Body of pancreas (tissue), 4 donors: ENCODE results near the gene VPS37B.

Source experiments
- CTCF ChIP-seq, 7 experiments: fragments of 450-650 bp in 4 of 7; fragments of 200-600 bp in 3 of 7; sonication (generic) in 3 of 7; IDR thresholded peaks; one replicate each; pipeline ENCODE4 v1.5.1; 2016 to 2019; ENCODE audit warnings: antibody characterized with exemption in 7 of 7
- POLR2A ChIP-seq, 3 donors: fragments of 450-650 bp; IDR thresholded peaks; one replicate each; pipeline ENCODE4 v1.6.1; 2016; ENCODE audit warnings: antibody characterized with exemption in 3 of 3, mild to moderate bottlenecking in 2 of 3

DNA sequence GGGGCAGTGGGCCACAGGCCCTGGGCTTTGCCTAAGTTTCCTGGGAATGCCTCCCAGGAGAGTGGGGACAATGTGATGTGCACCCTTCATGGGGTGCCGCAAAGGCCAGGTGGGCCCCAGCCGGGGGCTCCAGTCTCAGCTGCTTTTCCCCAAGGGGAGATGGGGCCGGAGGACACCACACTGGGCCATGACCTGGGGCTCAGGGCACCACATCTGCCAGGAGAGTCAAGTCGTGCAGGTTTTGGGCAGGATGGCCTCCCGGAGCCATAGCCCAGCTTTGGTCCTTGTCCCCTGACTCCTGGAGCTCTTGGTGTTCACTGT is 48.4 kb downstream of the VPS37B start:
- TF ChIP-seq CTCF (IDR thresholded peaks at IDR 0.05) (no peak), POLR2A (IDR thresholded peaks at IDR 0.05) (no peak)
